Measurements from ENCODE around the gene CNTN1.

DNA sequence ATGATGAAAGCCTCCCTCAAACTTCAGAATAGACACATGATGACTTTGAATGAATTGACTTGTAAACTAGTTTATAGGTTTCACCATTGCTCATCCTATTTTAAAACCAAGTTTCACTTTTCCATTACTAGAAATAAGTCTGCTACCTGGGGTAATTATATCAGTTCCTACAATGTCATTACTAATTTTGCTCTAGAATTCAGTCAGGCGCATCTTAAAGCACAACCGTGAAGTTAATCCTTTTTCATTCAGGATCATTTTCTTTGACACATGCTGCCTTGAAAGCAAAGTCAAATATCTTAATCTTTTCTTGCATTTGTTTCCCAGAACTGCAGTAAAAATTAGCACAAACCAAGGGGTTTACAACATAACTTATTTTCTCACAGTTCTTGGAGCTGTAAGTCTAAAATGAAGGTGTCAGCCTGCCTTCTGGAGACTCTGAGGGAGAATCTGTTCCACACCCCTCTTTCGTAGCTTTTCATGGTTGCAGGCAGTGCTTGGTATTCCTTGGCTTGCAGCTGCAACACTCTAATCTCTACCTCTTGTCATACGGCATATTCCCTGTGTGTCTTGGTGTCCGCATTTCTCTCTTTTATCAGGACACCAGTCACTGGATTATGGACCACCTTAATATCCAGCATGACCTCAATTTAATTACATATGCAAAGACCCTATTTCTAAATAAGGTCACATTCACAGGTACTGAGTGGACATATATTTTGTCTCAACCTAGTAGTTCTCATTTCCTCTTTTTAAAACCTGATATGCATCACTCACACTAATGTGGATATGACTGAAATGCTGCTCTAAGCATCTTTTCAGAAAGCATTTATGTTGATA lies 381.6 kb downstream of the CNTN1 start:
- TF ChIP-seq, protein P1, sequence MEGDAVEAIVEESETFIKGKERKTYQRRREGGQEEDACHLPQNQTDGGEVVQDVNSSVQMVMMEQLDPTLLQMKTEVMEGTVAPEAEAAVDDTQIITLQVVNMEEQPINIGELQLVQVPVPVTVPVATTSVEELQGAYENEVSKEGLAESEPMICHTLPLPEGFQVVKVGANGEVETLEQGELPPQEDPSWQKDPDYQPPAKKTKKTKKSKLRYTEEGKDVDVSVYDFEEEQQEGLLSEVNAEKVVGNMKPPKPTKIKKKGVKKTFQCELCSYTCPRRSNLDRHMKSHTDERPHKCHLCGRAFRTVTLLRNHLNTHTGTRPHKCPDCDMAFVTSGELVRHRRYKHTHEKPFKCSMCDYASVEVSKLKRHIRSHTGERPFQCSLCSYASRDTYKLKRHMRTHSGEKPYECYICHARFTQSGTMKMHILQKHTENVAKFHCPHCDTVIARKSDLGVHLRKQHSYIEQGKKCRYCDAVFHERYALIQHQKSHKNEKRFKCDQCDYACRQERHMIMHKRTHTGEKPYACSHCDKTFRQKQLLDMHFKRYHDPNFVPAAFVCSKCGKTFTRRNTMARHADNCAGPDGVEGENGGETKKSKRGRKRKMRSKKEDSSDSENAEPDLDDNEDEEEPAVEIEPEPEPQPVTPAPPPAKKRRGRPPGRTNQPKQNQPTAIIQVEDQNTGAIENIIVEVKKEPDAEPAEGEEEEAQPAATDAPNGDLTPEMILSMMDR (conservative IDR thresholded peaks at IDR 0.05; ENCODE audit: low read depth, low read length) = no peak
- TF ChIP-seq RCOR1 (IDR thresholded peaks at IDR 0.05; ENCODE audit: insufficient replicate concordance, low read length) (no peak), CEBPB (IDR thresholded peaks at IDR 0.05; ENCODE audit: low read depth, low read length) (no peak), POLR2A (IDR thresholded peaks at IDR 0.05; ENCODE audit: low read depth, low read length) (no peak), RFX5 (IDR thresholded peaks at IDR 0.05; ENCODE audit: low read depth, low read length) (no peak), CHD1 (IDR thresholded peaks at IDR 0.05; ENCODE audit: low read depth, low read length) (no peak)

All from IMR-90 (cell line).